Left kidney (tissue), 2 donors: ENCODE results near the gene RAET1L. TPM values are rescaled to one million over a fixed set of nuclear protein-coding genes. Genes with fewer than 3 reads are reported as not detected.
"Not testable (repeated sequence)": the region's sequence is repeated elsewhere in the genome, so short reads cannot be mapped to it uniquely, and the experiment has no call there.

Experiments
- DNase-seq: peaks from one replicate; pipeline ENCODE4 v3.0.0-alpha.2; 2013
- polyA plus RNA-seq: library from polyadenylated mRNA; unstranded; fragments of 120-200 nt; gene quantifications from one replicate; pipeline ENCODE4 v1.2.1, GENCODE V29; 2013; ENCODE audit not compliant: insufficient read length

Gene RAET1L
- polyA plus RNA-seq, 1 donor, result not detected

GRCh38 chr6:149991472-149991795 lies 33.9 kb downstream of the RAET1L start:
- not testable (repeated sequence) for DNase-seq

DNA sequence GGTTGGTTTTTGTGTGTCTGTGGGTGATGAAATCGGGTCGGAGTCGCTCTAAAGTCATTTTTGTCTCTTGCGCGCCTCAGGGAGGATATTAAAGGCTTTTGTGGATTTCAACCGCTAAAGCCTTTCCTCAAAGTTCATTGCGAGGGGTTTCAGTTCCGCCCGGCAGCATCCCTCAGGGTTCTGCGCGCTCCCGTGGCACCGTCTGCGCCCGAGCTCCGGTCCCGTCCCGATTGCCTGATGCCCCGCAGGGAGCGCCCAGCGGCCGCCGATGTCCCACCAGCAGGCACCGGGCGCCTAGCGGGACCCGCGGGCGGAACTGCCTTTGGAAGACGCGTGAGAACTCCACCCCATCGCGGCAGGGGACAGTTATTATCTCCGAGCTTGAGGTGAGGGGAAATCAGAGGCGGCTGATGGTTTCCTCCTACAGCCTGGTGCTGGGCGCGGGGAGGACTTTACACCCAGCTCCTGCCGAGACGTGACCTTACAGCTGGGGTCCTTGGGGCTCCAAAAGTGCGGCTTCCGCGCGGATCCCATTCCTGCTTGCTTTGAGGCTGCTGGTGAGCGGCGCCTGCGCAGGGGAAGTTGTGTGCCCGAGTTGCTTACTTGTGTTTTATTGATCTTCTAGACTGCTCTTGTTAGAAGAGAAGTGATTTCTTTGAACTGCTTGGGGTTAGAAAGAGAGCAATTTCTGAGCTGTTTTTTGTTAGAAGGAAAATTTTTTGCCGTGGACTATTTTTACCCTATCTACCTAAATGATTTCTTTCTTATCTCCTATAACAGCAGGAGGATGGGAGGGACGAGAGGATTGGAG lies 34.5 kb downstream of the RAET1L start:
- DNase-seq, result no peak

DNA sequence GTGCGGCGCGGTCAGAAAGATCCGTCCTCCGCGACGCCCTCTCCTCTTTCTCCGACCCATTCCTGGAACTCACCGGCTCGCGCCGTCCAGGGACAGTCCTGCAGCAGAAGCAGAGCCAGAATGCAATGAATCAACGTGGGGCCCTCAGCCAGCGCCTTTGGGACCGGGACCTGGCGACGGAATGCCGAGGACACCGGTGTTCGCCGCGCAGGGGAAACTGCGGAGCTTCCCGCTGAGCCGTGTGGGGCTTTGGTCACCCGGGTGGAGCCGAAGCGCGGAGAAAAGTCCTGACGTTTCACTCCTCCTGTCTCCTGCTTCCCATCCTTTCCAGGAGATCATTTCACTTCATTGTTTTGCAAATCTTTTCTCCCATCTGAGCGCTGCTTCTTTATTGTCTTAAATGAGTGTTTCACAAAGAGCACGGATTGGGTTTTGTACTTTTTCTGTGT lies 35.1 kb downstream of the RAET1L start:
- no peak for DNase-seq

- no peak for DNase-seq
Observed at GRCh38 chr6:149988550-149989346, 36.6 kb downstream of the RAET1L start.

DNA sequence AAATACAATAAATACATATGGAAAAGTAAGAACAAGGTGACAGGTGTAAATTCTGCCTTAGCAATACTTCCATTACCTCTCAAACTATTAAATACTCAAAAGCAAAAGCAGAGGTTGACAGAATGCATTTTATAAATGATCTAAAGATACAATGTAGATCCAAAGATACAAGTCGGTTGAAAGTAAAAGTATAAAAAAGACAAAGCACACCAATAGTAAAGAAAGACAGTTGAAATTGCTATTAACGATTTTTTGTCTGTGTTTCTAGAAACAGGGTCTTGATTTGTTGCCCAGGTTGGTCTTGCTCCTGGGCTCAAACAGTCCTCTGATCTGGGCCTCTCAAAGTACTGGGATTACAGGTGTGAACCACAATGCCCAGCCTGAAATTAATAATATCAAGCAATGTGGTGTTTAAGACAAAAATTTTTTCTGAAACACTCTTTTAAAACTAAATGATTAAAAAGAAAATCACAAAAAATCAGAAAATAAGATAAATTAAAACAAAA lies 37.7 kb downstream of the RAET1L start:
- DNase-seq, result no peak

- no peak for DNase-seq
Observed at GRCh38 chr6:149985481-149985937, 39.8 kb downstream of the RAET1L start.

DNA sequence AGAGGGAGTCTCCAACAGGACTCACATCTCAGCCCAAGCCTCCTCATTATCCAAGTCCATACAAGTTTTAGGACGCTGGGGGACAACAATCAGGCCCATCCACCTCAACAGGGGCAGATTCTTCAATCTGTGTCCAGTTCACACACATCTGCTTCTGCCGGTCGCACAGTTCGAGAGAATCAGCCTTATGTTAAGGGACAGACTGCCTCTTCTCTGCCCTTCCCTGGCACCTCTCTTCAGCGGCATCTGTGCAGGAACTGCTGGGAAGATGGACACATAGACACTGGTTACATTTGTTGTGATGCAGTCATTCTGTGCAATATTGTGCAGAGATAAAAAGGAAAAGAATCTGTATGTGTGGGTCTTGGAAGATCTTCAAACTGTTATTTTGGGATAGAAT lies 40.6 kb downstream of the RAET1L start:
- no peak for DNase-seq

DNA sequence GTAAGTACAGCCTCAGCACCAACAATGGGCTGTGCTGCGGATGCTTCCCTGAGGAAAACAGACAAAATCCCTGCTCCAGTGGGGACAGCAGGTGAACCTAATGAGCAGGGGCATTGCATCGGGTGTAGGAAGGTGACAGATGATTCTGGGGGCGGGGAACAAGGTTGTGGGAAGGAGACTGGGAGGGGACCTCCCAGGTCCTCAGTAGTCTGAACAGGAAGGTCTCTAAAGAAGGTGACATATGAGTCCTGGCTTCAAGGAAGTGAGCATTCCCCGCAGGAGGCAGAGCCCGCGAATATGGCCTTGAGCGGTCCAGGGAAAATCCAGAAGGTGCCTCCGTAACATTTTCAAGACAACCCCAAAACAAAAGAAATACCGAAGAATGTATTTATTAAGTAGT lies 42.2 kb downstream of the RAET1L start:
- DNase-seq, result no peak

DNA sequence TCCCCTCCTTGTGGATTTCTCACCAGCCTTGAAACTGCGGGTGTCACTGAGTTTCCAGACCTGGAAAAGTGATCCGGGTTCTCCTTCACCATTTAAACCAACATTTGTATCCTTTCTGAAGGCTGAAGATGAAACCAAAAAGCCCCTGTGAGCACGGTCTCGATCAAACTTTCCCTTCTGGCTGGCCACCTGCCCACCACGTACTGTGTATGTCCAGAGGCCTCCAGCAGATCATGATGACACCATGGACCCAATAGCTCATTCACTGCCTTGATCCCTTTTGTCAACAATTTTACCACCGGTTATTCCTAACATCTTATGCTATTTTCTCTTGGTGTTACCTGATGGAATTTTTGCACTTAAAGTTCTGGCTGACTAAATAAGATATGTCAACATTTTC lies 46.0 kb downstream of the RAET1L start:
- no peak for DNase-seq

DNA sequence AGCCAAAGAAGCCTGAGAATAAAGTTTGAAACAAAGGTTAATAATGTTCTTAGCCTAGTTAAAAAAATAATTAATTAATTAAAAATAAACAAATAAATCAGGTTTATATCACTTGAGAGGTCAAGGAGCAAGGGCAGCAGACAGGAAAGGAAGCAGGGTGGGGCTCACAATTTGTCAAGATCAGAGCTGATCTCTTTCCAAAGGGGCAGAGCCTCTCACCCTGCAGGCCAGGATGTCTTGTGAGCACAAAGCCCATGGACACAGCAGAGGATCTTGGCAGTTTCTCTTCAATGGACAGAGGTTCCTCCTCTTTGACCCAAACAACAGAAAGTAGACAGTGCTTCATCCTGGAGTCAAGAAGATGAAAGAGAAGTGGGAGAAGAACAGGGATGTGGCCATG lies 46.7 kb downstream of the RAET1L start:
- no peak for DNase-seq

- DNase-seq, result no peak
Observed at GRCh38 chr6:149977221-149977620, 48.1 kb downstream of the RAET1L start.

- no peak for DNase-seq
Observed at GRCh38 chr6:149975400-149975799, 49.9 kb downstream of the RAET1L start.

DNA sequence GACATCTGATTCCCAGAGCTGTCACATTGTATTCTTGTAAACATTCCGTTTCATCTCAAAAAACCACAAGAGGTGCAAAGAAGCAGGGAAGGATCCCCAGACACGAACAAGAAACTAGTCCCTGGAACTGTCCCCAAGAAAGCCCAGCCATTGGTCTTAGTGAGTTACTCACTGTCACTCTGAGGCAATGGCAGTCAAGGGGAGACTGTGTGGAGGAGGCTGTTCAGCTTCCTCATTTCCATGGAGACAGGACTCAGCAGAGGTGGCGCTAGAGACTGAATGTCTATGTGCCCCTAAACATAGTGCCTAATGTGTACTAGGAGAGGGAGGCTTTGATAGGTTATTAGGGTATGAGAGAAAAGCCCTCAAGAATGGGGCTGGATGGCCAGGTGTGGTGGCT lies 50.5 kb downstream of the RAET1L start:
- no peak for DNase-seq

DNA sequence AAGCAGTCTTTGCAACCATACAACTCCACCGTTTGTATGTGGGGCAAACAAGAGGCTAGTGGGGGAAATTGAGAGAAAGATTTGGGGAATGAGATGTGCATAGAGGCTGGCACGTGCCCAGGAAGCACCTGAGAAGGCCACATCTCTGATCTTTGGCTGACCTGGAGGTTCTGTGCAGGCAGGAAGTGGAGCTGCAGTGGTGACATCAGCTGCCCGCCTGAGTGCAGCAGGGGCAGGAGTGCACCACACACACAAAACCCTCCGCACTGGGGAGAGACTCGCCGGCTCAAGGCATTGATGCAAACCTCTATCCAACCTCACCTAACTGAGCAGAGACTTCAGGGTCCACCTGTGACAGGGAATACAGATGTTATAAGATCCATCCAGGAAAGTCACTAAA lies 50.9 kb downstream of the RAET1L start:
- DNase-seq, result not testable (repeated sequence)

- no peak for DNase-seq
Observed at GRCh38 chr6:149969635-149970034, 55.7 kb downstream of the RAET1L start.

GRCh38 chr6:149968909-149969308 lies 56.4 kb downstream of the RAET1L start:
- DNase-seq, result not testable (repeated sequence)

Other genes with a start within 250 kb of the RAET1L start
- 40.4 TPM for gene LRP11, start 161.2 kb downstream of the RAET1L start, polyA plus RNA-seq
- gene RAET1E, start 127.4 kb downstream of the RAET1L start, polyA plus RNA-seq, result 0.37 TPM
- gene RAET1G, start 102.4 kb downstream of the RAET1L start, polyA plus RNA-seq, result 1.4 TPM
- 0.88 TPM for gene ULBP2, start 83.5 kb downstream of the RAET1L start, polyA plus RNA-seq
- gene ULBP1, start 61.6 kb downstream of the RAET1L start, polyA plus RNA-seq, result 2.1 TPM
- 8.5 TPM for gene ULBP3, start 43.6 kb upstream of the RAET1L start, polyA plus RNA-seq
- gene PPP1R14C, start 117.5 kb upstream of the RAET1L start, polyA plus RNA-seq, result 21.6 TPM